ENCODE results near the gene KDM4D.

DNA sequence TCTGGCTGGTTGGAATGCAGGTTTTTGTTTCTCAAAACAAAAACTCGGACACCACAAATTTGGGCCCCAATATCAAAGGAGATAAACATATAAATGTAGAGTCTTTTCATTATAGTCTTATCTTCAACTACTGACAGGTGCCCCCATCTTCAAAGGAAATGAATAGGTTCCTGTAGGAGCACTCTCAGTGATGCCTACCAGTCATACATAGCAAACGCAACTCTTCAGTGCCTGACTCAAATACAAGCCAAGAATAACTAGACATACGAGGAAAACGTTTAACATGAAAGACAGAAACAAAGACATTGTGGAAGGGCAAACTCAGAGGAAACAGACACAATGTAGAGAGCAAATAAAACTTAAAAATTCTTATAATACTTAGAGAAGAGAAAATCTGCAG, 13.9 kb downstream of the KDM4D start:
- TF ChIP-seq, protein P1, sequence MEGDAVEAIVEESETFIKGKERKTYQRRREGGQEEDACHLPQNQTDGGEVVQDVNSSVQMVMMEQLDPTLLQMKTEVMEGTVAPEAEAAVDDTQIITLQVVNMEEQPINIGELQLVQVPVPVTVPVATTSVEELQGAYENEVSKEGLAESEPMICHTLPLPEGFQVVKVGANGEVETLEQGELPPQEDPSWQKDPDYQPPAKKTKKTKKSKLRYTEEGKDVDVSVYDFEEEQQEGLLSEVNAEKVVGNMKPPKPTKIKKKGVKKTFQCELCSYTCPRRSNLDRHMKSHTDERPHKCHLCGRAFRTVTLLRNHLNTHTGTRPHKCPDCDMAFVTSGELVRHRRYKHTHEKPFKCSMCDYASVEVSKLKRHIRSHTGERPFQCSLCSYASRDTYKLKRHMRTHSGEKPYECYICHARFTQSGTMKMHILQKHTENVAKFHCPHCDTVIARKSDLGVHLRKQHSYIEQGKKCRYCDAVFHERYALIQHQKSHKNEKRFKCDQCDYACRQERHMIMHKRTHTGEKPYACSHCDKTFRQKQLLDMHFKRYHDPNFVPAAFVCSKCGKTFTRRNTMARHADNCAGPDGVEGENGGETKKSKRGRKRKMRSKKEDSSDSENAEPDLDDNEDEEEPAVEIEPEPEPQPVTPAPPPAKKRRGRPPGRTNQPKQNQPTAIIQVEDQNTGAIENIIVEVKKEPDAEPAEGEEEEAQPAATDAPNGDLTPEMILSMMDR (IDR thresholded peaks at IDR 0.05 in 4 of 5, conservative IDR thresholded peaks at IDR 0.05 in 1 of 5): no peak
- no peak for TF ChIP-seq POLR2A (IDR thresholded peaks at IDR 0.05)

All from gastrocnemius medialis (tissue), 4 donors.